MM.1S (cell line): ENCODE measurements around the gene TLX3.

ENCODE experiments used
- DNase-seq: peaks from one replicate; pipeline ENCODE4 v3.0.0-alpha.2; 2015
- H2AFZ ChIP-seq: fragments of 300-600 bp; sonication (generic); 2 replicates; pipeline ENCODE4 v1.6.0; 2016; ENCODE audit warnings: antibody characterized with exemption, low read length
- H3F3A ChIP-seq: fragments of 300-600 bp; sonication (generic); 2 replicates; pipeline ENCODE4 v1.6.1; 2016; ENCODE audit warnings: mild to moderate bottlenecking, antibody characterized with exemption, low read length, moderate library complexity, mixed read lengths; ENCODE audit not compliant: insufficient read depth
- H3K27ac ChIP-seq: fragments of 300-600 bp; sonication (generic); 2 replicates; pipeline ENCODE4 v1.5.1; 2016; ENCODE audit warnings: mild to moderate bottlenecking, low read length
- H3K27me3 ChIP-seq: fragments of 300-600 bp; sonication (generic); replicated peaks from 2 replicates; pipeline ENCODE4 v1.6.0; 2016; ENCODE audit warnings: low read length; ENCODE audit not compliant: insufficient read depth
- H3K36me3 ChIP-seq: fragments of 300-600 bp; sonication (generic); replicated peaks from 2 replicates; pipeline ENCODE4 v1.6.1; 2016; ENCODE audit warnings: mild to moderate bottlenecking, low read length, mixed read lengths; ENCODE audit not compliant: insufficient read depth
- H3K4me1 ChIP-seq: fragments of 300-600 bp; sonication (generic); 2 replicates; pipeline ENCODE4 v1.6.1; 2016; ENCODE audit warnings: low read length, mixed read lengths
- H3K4me2 ChIP-seq: fragments of 300-600 bp; sonication (generic); 2 replicates; pipeline ENCODE4 v1.6.0; 2016; ENCODE audit warnings: low read depth, low read length
- H3K4me3 ChIP-seq: fragments of 300-600 bp; sonication (generic); 2 replicates; pipeline ENCODE4 v1.5.1; 2016; ENCODE audit warnings: low read length, mixed read lengths
- H3K79me2 ChIP-seq: fragments of 300-600 bp; sonication (generic); 2 replicates; pipeline ENCODE4 v1.6.1; 2016; ENCODE audit warnings: mixed run types, low read length, mixed read lengths
- H3K9ac ChIP-seq: fragments of 300-600 bp; sonication (generic); 2 replicates; pipeline ENCODE4 v1.6.1; 2016; ENCODE audit warnings: low read length, mixed read lengths
- H3K9me2 ChIP-seq: fragments of 300-600 bp; sonication (generic); replicated peaks from 2 replicates; pipeline ENCODE4 v1.6.1; 2016; ENCODE audit warnings: mild to moderate bottlenecking, low read length, mixed read lengths; ENCODE audit not compliant: insufficient read depth
- H3K9me3 ChIP-seq: fragments of 300-600 bp; sonication (generic); replicated peaks from 2 replicates; pipeline ENCODE4 v1.6.1; 2016; ENCODE audit warnings: mild to moderate bottlenecking, low read length, mixed read lengths; ENCODE audit not compliant: insufficient read depth
- H4K20me1 ChIP-seq: fragments of 300-600 bp; sonication (generic); 2 replicates; pipeline ENCODE4 v1.6.1; 2016; ENCODE audit warnings: mild to moderate bottlenecking, low read length, moderate library complexity, mixed read lengths; ENCODE audit not compliant: insufficient read depth
- EZH2 ChIP-seq: fragments of 300-600 bp; sonication (generic); optimal IDR thresholded peaks from 2 replicates; pipeline ENCODE3; 2017; ENCODE audit warnings: low read depth, mild to moderate bottlenecking, antibody characterized with exemption, low read length, mixed read lengths
- EZH2phosphoT487 ChIP-seq: fragments of 300-600 bp; sonication (generic); IDR thresholded peaks from 2 replicates; pipeline ENCODE4 v1.6.1; 2018; ENCODE audit warnings: antibody characterized with exemption, low read length
- TF ChIP-seq, protein P1 (sequence below): fragments of 300-600 bp; sonication (generic); IDR thresholded peaks from 2 replicates; pipeline ENCODE4 v1.5.1; 2016; ENCODE audit warnings: antibody characterized with exemption, low read length, mixed read lengths

The TLX3 gene

GRCh38 chr5:171340491-171340890 is 31.4 kb downstream of the TLX3 start:
- no peak overlapping the region for H3K27ac ChIP-seq
- H3K4me1 ChIP-seq, result peaks cover 7% of the 10 kb centered on the region; the same call in 1 of the 2 replicates
- no peak overlapping the region for H3K9ac ChIP-seq
- H3F3A ChIP-seq, result no peaks in the 10 kb centered on the region
- no peak overlapping the region for H2AFZ ChIP-seq
- H3K4me3 ChIP-seq, result no peak overlapping the region
- H4K20me1 ChIP-seq, result no peaks in the 10 kb centered on the region
- H3K9me2 ChIP-seq, result no peaks in the 10 kb centered on the region
- H3K27me3 ChIP-seq, result no peaks in the 10 kb centered on the region
- DNase-seq, result no peak
- H3K36me3 ChIP-seq, result no peaks in the 10 kb centered on the region
- H3K79me2 ChIP-seq, result no peaks in the 10 kb centered on the region
- H3K4me2 ChIP-seq, result no peak overlapping the region
- no peak for TF ChIP-seq EZH2phosphoT487
- TF ChIP-seq, protein P1, sequence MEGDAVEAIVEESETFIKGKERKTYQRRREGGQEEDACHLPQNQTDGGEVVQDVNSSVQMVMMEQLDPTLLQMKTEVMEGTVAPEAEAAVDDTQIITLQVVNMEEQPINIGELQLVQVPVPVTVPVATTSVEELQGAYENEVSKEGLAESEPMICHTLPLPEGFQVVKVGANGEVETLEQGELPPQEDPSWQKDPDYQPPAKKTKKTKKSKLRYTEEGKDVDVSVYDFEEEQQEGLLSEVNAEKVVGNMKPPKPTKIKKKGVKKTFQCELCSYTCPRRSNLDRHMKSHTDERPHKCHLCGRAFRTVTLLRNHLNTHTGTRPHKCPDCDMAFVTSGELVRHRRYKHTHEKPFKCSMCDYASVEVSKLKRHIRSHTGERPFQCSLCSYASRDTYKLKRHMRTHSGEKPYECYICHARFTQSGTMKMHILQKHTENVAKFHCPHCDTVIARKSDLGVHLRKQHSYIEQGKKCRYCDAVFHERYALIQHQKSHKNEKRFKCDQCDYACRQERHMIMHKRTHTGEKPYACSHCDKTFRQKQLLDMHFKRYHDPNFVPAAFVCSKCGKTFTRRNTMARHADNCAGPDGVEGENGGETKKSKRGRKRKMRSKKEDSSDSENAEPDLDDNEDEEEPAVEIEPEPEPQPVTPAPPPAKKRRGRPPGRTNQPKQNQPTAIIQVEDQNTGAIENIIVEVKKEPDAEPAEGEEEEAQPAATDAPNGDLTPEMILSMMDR, result no peak
- TF ChIP-seq EZH2, result no peak
- no peaks in the 10 kb centered on the region for H3K9me3 ChIP-seq

DNA sequence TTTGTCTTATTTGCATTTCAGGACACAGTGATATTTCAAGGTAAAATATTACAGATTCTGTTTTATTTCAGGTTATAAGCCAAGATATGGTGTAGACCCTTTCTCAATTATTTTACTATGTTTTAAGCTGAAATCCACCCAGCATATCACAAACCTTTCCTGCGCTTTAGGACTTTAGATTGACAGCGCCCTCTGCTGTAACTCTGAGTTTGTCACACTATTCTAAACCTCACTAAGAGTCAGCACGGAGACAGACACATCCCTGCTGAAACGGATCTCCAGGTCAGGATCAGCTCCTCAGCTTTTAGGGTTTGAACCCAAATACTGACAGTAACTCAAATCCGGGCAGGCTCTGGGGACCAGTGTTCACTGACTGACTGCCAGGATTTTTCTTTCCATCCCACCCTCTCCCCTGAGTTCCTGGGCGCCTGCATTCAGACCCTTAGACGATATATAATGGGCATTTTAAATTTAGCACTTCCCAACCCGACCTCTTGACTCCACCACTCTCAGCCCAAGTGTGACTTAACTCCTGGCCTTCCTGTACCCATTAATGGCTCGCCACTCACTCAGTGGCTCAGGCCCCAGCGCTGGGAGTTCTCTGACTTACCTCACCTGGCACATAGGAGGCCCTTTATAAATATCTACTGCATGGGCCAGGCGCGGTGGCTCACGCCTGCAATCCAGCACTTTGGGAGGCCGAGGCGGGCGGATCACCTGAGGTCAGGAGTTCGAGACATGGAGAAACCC is 33.5 kb downstream of the TLX3 start:
- Histone ChIP-seq H3K27ac (no peak overlapping the region), H3K36me3 (no peaks in the 10 kb centered on the region), H3K9me3 (no peaks in the 10 kb centered on the region), H3K9ac (no peak overlapping the region), H3F3A (no peaks in the 10 kb centered on the region), H3K79me2 (no peaks in the 10 kb centered on the region), H3K4me1 (peaks cover 5% of the 10 kb centered on the region; the same call in 1 of the 2 replicates), H2AFZ (no peak overlapping the region), H3K4me3 (no peak overlapping the region), H4K20me1 (no peaks in the 10 kb centered on the region), H3K27me3 (no peaks in the 10 kb centered on the region), H3K9me2 (no peaks in the 10 kb centered on the region), H3K4me2 (no peak overlapping the region)
- peak; percentile 52 for DNase-seq
- TF ChIP-seq EZH2 (no peak), EZH2phosphoT487 (no peak)
- TF ChIP-seq, protein P1, result peak; percentile 74

GRCh38 chr5:171344936-171345608 is 36.0 kb downstream of the TLX3 start:
- no peaks in the 10 kb centered on the region for H4K20me1 ChIP-seq
- no peaks in the 10 kb centered on the region for H3K27me3 ChIP-seq
- no peak overlapping the region for H2AFZ ChIP-seq
- no peaks in the 10 kb centered on the region for H3K4me1 ChIP-seq
- no peak overlapping the region for H3K4me3 ChIP-seq
- no peak for TF ChIP-seq EZH2
- no peak for TF ChIP-seq EZH2phosphoT487
- TF ChIP-seq, protein P1, result no peak
- H3K4me2 ChIP-seq, result no peak overlapping the region
- DNase-seq, result no peak
- no peak overlapping the region for H3K27ac ChIP-seq
- no peaks in the 10 kb centered on the region for H3K36me3 ChIP-seq
- H3K9ac ChIP-seq, result no peak overlapping the region
- no peaks in the 10 kb centered on the region for H3K79me2 ChIP-seq
- no peaks in the 10 kb centered on the region for H3K9me2 ChIP-seq
- no peaks in the 10 kb centered on the region for H3K9me3 ChIP-seq
- no peaks in the 10 kb centered on the region for H3F3A ChIP-seq
